GM12878 (cell line): ENCODE data around the gene HSPB6. TPM values are rescaled to one million over a fixed set of nuclear protein-coding genes. Genes with fewer than 3 reads are reported as not detected.

ENCODE experiments used
- ATAC-seq: fragments of 200-7000 bp; cut with Tn5 transposase; 3 replicates; pipeline ENCODE4 v1.9.1; 2020; ENCODE audit warnings: mild to moderate bottlenecking, moderate library complexity
- BruUV-seq: library from RNA; stranded (reverse); fragments of 400-500 nt; replicated peaks from 2 replicates; lab custom pipeline; 2021; lab: Mats Ljungman, UMichigan
- CTCF ChIA-PET: fragments of 300-600 bp; sonication (Branson Sonifier 250); formaldehyde crosslinking; extraction: SDS; loops from one replicate; lab custom pipeline; 2021; ENCODE audit warnings: inconsistent platforms; lab: Yijun Ruan, JAX
- POLR2A ChIA-PET: fragments of 350-600 bp; formaldehyde crosslinking; extraction: SDS; loops from one replicate; lab custom pipeline; 2021; ENCODE audit warnings: inconsistent platforms; lab: Charles Lee
- RAD21 ChIA-PET: fragments of 300-600 bp; sonication (Branson Sonifier 250); formaldehyde crosslinking; loops from one replicate; lab custom pipeline; 2023; ENCODE audit warnings: antibody characterized with exemption; ENCODE audit not compliant: unreplicated experiment; lab: Charles Lee
- SMC1A ChIA-PET: fragments of 300-600 bp; sonication (Branson Sonifier 250); formaldehyde crosslinking; loops from one replicate; lab custom pipeline; 2023; ENCODE audit not compliant: unreplicated experiment, uncharacterized antibody; lab: Charles Lee
- DNase-seq: peaks from one replicate; pipeline ENCODE4 v3.0.0-alpha.2; 2011; ENCODE audit warnings: low read depth, low spot score
- FAIRE-seq: peaks from 3 replicates; lab custom pipeline; 2011; peaks lifted over from hg19 to GRCh38; lab: Jason Lieb, UNC
- H2AFZ ChIP-seq: 2 replicates; pipeline ENCODE4 v1.6.0; 2011; ENCODE audit warnings: low read depth, low read length, control low read depth; ENCODE audit not compliant: control insufficient read depth
- H3K27ac ChIP-seq: 2 replicates; pipeline ENCODE4 v1.5.1; 2011; ENCODE audit warnings: control low read depth; ENCODE audit not compliant: control insufficient read depth, insufficient read depth
- H3K27me3 ChIP-seq, 2 experiments: replicated peaks in 1 of 2; 2 replicates each; pipeline versions ENCODE4 v1.6.0 to v1.6.1; 2011; ENCODE audit warnings: low read length in 1 of 2; ENCODE audit not compliant: control insufficient read depth in 2 of 2, insufficient read depth in 2 of 2
- H3K36me3 ChIP-seq, 2 experiments: 2 replicates each; pipeline ENCODE4 v1.5.1; 2011; ENCODE audit warnings: low read length in 1 of 2; ENCODE audit not compliant: control insufficient read depth in 2 of 2, insufficient read depth in 2 of 2
- H3K4me1 ChIP-seq: 2 replicates; pipeline ENCODE4 v1.6.1; 2011; ENCODE audit warnings: mild to moderate bottlenecking, low read length, moderate library complexity, mixed read lengths; ENCODE audit not compliant: control insufficient read depth, insufficient read depth
- H3K4me2 ChIP-seq: 2 replicates; pipeline ENCODE4 v1.6.0; 2011; ENCODE audit warnings: control low read depth; ENCODE audit not compliant: control insufficient read depth, insufficient read depth
- H3K4me3 ChIP-seq: fragments of 200-600 bp; sonication (generic); 2 replicates; pipeline ENCODE4 v1.5.1; 2016
- H3K79me2 ChIP-seq: 2 replicates; pipeline ENCODE4 v1.6.0; 2011; ENCODE audit warnings: low read length; ENCODE audit not compliant: control insufficient read depth, insufficient read depth
- H3K9ac ChIP-seq: 2 replicates; pipeline ENCODE4 v1.8.0; 2011; ENCODE audit warnings: low read length, control low read depth, mixed read lengths; ENCODE audit not compliant: control insufficient read depth, insufficient read depth
- H3K9me3 ChIP-seq: replicated peaks from 3 replicates; pipeline ENCODE4 v1.5.1; 2011; ENCODE audit warnings: mild to moderate bottlenecking, low read length; ENCODE audit not compliant: control insufficient read depth, insufficient read depth
- H4K20me1 ChIP-seq: 2 replicates; pipeline ENCODE4 v1.6.0; 2011; ENCODE audit not compliant: control insufficient read depth, insufficient read depth
- CEBPZ ChIP-seq: fragments of 150-350 bp; IDR thresholded peaks from 2 replicates; pipeline ENCODE4 v1.6.1; 2016; ENCODE audit warnings: low read depth, low read length
- CREM ChIP-seq: IDR thresholded peaks from 2 replicates; pipeline ENCODE4 v1.6.1; 2014; ENCODE audit warnings: antibody characterized with exemption, low read depth
- MLLT1 ChIP-seq: fragments of 450-650 bp; IDR thresholded peaks from 2 replicates; pipeline ENCODE4 v1.6.1; 2016; ENCODE audit warnings: mild to moderate bottlenecking
- MXI1 ChIP-seq: fragments of 150-350 bp; IDR thresholded peaks from 2 replicates; pipeline ENCODE4 v1.6.1; 2011; ENCODE audit warnings: low read depth, mild to moderate bottlenecking, inconsistent platforms, low read length, improper control_type of control experiment
- NBN ChIP-seq: fragments of 450-650 bp; IDR thresholded peaks from 2 replicates; pipeline ENCODE4 v1.6.1; 2016
- NR2C1 ChIP-seq: fragments of 450-650 bp; IDR thresholded peaks from 2 replicates; pipeline ENCODE4 v1.6.1; 2017; ENCODE audit warnings: antibody characterized with exemption, mild to moderate bottlenecking, moderate library complexity
- PKNOX1 ChIP-seq: fragments of 450-650 bp; IDR thresholded peaks from 2 replicates; pipeline ENCODE4 v1.6.1; 2016; ENCODE audit warnings: mild to moderate bottlenecking
- POLR2A ChIP-seq: IDR thresholded peaks from 2 replicates; pipeline ENCODE4 v1.6.1; 2011; ENCODE audit warnings: low read depth, mild to moderate bottlenecking, low read length
- POLR2AphosphoS5 ChIP-seq: IDR thresholded peaks from 2 replicates; pipeline ENCODE4 v1.6.1; 2011; ENCODE audit warnings: mild to moderate bottlenecking, low read length, inconsistent platforms
- SKIL ChIP-seq: fragments of 450-650 bp; IDR thresholded peaks from 2 replicates; pipeline ENCODE4 v1.6.1; 2017; ENCODE audit warnings: mild to moderate bottlenecking, low read depth, inconsistent platforms; ENCODE audit not compliant: poor library complexity, severe bottlenecking
- SMAD1 ChIP-seq: fragments of 450-650 bp; IDR thresholded peaks from 2 replicates; pipeline ENCODE4 v1.6.1; 2018; ENCODE audit warnings: mild to moderate bottlenecking, low read depth; ENCODE audit not compliant: partially characterized antibody
- TAF1 ChIP-seq: IDR thresholded peaks from 2 replicates; pipeline ENCODE4 v1.6.1; 2011; ENCODE audit warnings: mild to moderate bottlenecking, low read depth, low read length, borderline replicate concordance
- TCF3 ChIP-seq: IDR thresholded peaks from 2 replicates; pipeline ENCODE4 v1.6.1; 2012; ENCODE audit warnings: low read depth, mild to moderate bottlenecking, low read length, borderline replicate concordance; ENCODE audit not compliant: insufficient read depth
- YY1 ChIP-seq: IDR thresholded peaks from 2 replicates; pipeline ENCODE4 v1.6.1; 2011; ENCODE audit warnings: low read depth, mild to moderate bottlenecking, low read length
- WGBS: methylation state at CpG from one replicate; pipeline ENCODE4 v1.1.6; 2016; ENCODE audit warnings: low lambda C conversion rate; ENCODE audit not compliant: insufficient replicate concordance, insufficient coverage; ENCODE audit errors: missing lambda C conversion rate; 5-methylcytosine and 5-hydroxymethylcytosine counted together
- in situ Hi-C: fragments of 300-500 bp; cut with MboI; formaldehyde crosslinking; loops from 9 replicates; pipeline ENCODE4 v1.14.3; 2018; ENCODE audit warnings: mixed read lengths
- intact Hi-C: fragments of 100-400 bp; cut with micrococcal nuclease; formaldehyde crosslinking; loops from one replicate; pipeline ENCODE4 v1.14.2; 2022; ENCODE audit not compliant: unreplicated experiment
- polyA plus RNA-seq, 11 experiments: library from polyadenylated mRNA; depleted of rRNA in 4 of 11; unstranded in 6 of 11; stranded (reverse) in 5 of 11; fragments of >200 nt; fragmentation: Nextera tagmentation in 4 of 11; fragmentation: Illumina TruSeq in 1 of 11; extraction: Ambion mirVana in 4 of 11; extraction: Trizol in 1 of 11; gene quantifications; 1 replicate in 1 of 11; 2 replicates in 10 of 11; pipeline versions ENCODE4 v1.2.1 to v1.2.3, GENCODE V29; 2011 to 2016; ENCODE audit warnings: inconsistent platforms in 2 of 11, missing spikeins in 2 of 11, low read depth in 1 of 11
- total RNA-seq, 4 experiments: library from RNA; depleted of rRNA in 3 of 4; stranded (reverse); fragments of >200 nt in 3 of 4; fragmentation: Illumina TruSeq in 1 of 4; extraction: Trizol in 1 of 4; gene quantifications; 2 replicates each; pipeline versions ENCODE4 v1.2.1 to v1.2.3, GENCODE V29; 2013 to 2021

The HSPB6 gene
- total and polyA plus RNA-seq, 10 of the 15 experiments (the other 5 are each of a cell fraction or from before 2014, with no cell fraction given), result 0.09 to 1.6 (median 0.36) TPM; not detected in 4

- peak overlapping the region; percentile 82 for H3K4me3 ChIP-seq
- no peaks in the 10 kb centered on the region for H3K27me3 ChIP-seq
- peak overlapping the region; percentile 77 for H3K9ac ChIP-seq
- H3K4me1 ChIP-seq, result peaks cover 53% of the 10 kb centered on the region
- ChIA-PET RAD21 (interaction anchor here (0.7 to 6.3 kb wide), 7 partner anchors 16 to 67 kb away, joined by 3 to 430 read pairs (median 13); partner anchors contain the start of genes COX6B1, IGFLR1, LIN37 and ZBTB32), CTCF (interaction anchor here (0.8 to 7.3 kb wide), 7 partner anchors 13 to 206 kb away, joined by 3 to 271 read pairs (median 10); partner anchors contain the start of genes PSENEN and U2AF1L4), SMC1A (interaction anchor here (0.7 to 6.3 kb wide), 5 partner anchors 17 to 338 kb away, joined by 3 to 375 read pairs (median 3); partner anchors contain the start of gene ZBTB32), POLR2A (interaction anchor here (0.5 to 12.1 kb wide), 5 partner anchors 15 to 489 kb away, joined by 3 to 516 read pairs (median 11); partner anchors contain the start of genes IGFLR1, NFKBID, PSENEN and U2AF1L4)
- peaks cover 66% of the 10 kb centered on the region for H3K79me2 ChIP-seq
- no peaks in the 10 kb centered on the region; a peak in 1 of 4 replicates for H3K36me3 ChIP-seq
- no peak overlapping the region for H2AFZ ChIP-seq
- H4K20me1 ChIP-seq, result no peaks in the 10 kb centered on the region
- H3K9me3 ChIP-seq, result no peaks in the 10 kb centered on the region
- intact Hi-C loops (loop anchor here (5.0 kb wide), 1 partner anchor 188 kb away; the partner anchor contains the start of genes HCST and NFKBID), in situ Hi-C loops (no loop called here)
- no peak for DNase-seq
- peak overlapping the region; percentile 95 for H3K27ac ChIP-seq
- peak; percentile 54 for FAIRE-seq
- WGBS, result 9% methylated on average over 14 of the region's 14 CpGs
- no TSS peak for BruUV-seq
- peak overlapping the region; percentile 99 for H3K4me2 ChIP-seq
- ATAC-seq, result 0 out of 3 replicates have a peak, but pooled peaks have one; percentile 3
- TF ChIP-seq PKNOX1 (no peak), TAF1 (no peak), NBN (0 out of 2 replicates have a peak, but pooled peaks have one; percentile 27), TCF3 (0 out of 2 replicates have a peak, but pooled peaks have one; percentile 22), CEBPZ (no peak), NR2C1 (no peak), SKIL (no peak), POLR2AphosphoS5 (no peak), CREM (no peak), POLR2A (no peak; the same call in 1 of the 2 replicates), YY1 (peak; percentile 50; the same call in 1 of the 2 replicates), SMAD1 (no peak), MXI1 (no peak), MLLT1 (no peak)
Measured at GRCh38 chr19:35714601-35715354, 42.1 kb downstream of the HSPB6 start.
